Neural crest cell (in vitro differentiated cells): Measurements from ENCODE around the gene DNASE1L2. TPM values are rescaled to one million over a fixed set of nuclear protein-coding genes. Genes with fewer than 3 reads are reported as not detected.

Experiments used
- DNase-seq: peaks from one replicate; pipeline ENCODE4 v3.0.0; 2021; ENCODE audit warnings: low read depth, mixed read lengths, low spot score
- H3K27ac Mint-ChIP-seq: one replicate; pipeline ENCODE4 v1.8.0; 2021; ENCODE audit warnings: mild to moderate bottlenecking, mixed read lengths; ENCODE audit not compliant: unreplicated experiment
- H3K27me3 Mint-ChIP-seq: 2 replicates; pipeline ENCODE4 v1.8.0; 2021; ENCODE audit warnings: low read depth, mild to moderate bottlenecking, mixed read lengths
- H3K36me3 Mint-ChIP-seq: 2 replicates; pipeline ENCODE4 v1.8.0; 2021; ENCODE audit warnings: low read depth, mild to moderate bottlenecking, mixed read lengths
- H3K4me1 Mint-ChIP-seq: 2 replicates; pipeline ENCODE4 v1.8.0; 2021; ENCODE audit warnings: mixed read lengths
- H3K4me3 Mint-ChIP-seq: one replicate; pipeline ENCODE4 v1.8.0; 2021; ENCODE audit warnings: mild to moderate bottlenecking, mixed read lengths
- H3K9me3 Mint-ChIP-seq: 2 replicates; pipeline ENCODE4 v1.8.0; 2021; ENCODE audit warnings: mixed read lengths
- CTCF ChIP-seq: fragments of 200-600 bp; sonication (generic); conservative IDR thresholded peaks from 2 replicates; pipeline ENCODE4 v1.5.0; 2021; ENCODE audit warnings: antibody characterized with exemption, mild to moderate bottlenecking
- total RNA-seq: library from RNA; stranded (reverse); gene quantifications from 2 replicates; pipeline ENCODE4 v1.2.1, GENCODE V29; 2021

The DNASE1L2 gene
- total RNA-seq, 1 donor from 2014 or later = 1.6 TPM

- Mint-ChIP-seq H3K4me1 (peaks cover 14% of the 10 kb centered on the region), H3K9me3 (no peaks in the 10 kb centered on the region), H3K27ac (no peak overlapping the region), H3K27me3 (peaks cover 26% of the 10 kb centered on the region), H3K4me3 (peak overlapping the region; percentile 73), H3K36me3 (no peaks in the 10 kb centered on the region)
- no peak for TF ChIP-seq CTCF
- DNase-seq = no peak
Observed at GRCh38 chr16:2195322-2196161, 40.7 kb upstream of the DNASE1L2 start.

GRCh38 chr16:2196162-2196980 lies 39.9 kb upstream of the DNASE1L2 start, which contains the start of gene CASKIN1:
CASKIN1 (minus strand) TSS chr16:2196605; CDS start chr16:2196432, 173 bp downstream.
- no peaks in the 10 kb centered on the region for H3K36me3 Mint-ChIP-seq
- H3K4me1 Mint-ChIP-seq = peaks cover 14% of the 10 kb centered on the region
- H3K27ac Mint-ChIP-seq = peak within 1 kb of the TSS; percentile 71
- no peak for DNase-seq
- H3K27me3 Mint-ChIP-seq = peaks cover 29% of the 10 kb centered on the region
- H3K9me3 Mint-ChIP-seq = no peaks in the 10 kb centered on the region
- no peak for TF ChIP-seq CTCF
- peak within 1 kb of the TSS; percentile 81 for H3K4me3 Mint-ChIP-seq

GRCh38 chr16:2196981-2197511 lies 39.2 kb upstream of the DNASE1L2 start:
- peak overlapping the region; percentile 81 for H3K4me3 Mint-ChIP-seq

GRCh38 chr16:2197765-2198164 lies 38.5 kb upstream of the DNASE1L2 start:
- Mint-ChIP-seq H3K27me3 (peaks cover 31% of the 10 kb centered on the region), H3K27ac (no peak overlapping the region), H3K4me3 (peak overlapping the region; percentile 81), H3K36me3 (no peaks in the 10 kb centered on the region), H3K4me1 (peaks cover 6% of the 10 kb centered on the region), H3K9me3 (no peaks in the 10 kb centered on the region)
- no peak for DNase-seq
- no peak for TF ChIP-seq CTCF

More at GRCh38 chr16:2196981-2197511, 39.2 kb upstream of the DNASE1L2 start:
- TF ChIP-seq CTCF = no peak
- no peak for DNase-seq
- H3K36me3 Mint-ChIP-seq = no peaks in the 10 kb centered on the region
- no peak overlapping the region for H3K27ac Mint-ChIP-seq
- no peaks in the 10 kb centered on the region for H3K9me3 Mint-ChIP-seq
- peaks cover 10% of the 10 kb centered on the region for H3K4me1 Mint-ChIP-seq
- peaks cover 29% of the 10 kb centered on the region for H3K27me3 Mint-ChIP-seq

GRCh38 chr16:2198283-2198682 lies 38.0 kb upstream of the DNASE1L2 start:
- H3K27me3 Mint-ChIP-seq = peaks cover 31% of the 10 kb centered on the region
- no peak overlapping the region for H3K27ac Mint-ChIP-seq
- H3K4me1 Mint-ChIP-seq = peaks cover 6% of the 10 kb centered on the region
- H3K9me3 Mint-ChIP-seq = no peaks in the 10 kb centered on the region
- no peaks in the 10 kb centered on the region for H3K36me3 Mint-ChIP-seq
- TF ChIP-seq CTCF = no peak
- peak overlapping the region; percentile 81 for H3K4me3 Mint-ChIP-seq
- no peak for DNase-seq
